Heart left ventricle (tissue), 13 donors: ENCODE measurements around the gene RNF43.

Experiments
- POLR2A ChIP-seq, 2 donors: fragments of 450-650 bp; IDR thresholded peaks; one replicate each; pipeline ENCODE4 v1.6.1; 2017; ENCODE audit warnings: antibody characterized with exemption in 2 of 2, mild to moderate bottlenecking in 2 of 2, moderate library complexity in 2 of 2
- TF ChIP-seq, protein P1 (sequence below), 12 donors: fragments of 200-600 bp; sonication (generic) in 4 of 12; IDR thresholded peaks; one replicate each; pipeline versions ENCODE4 v1.5.0 to v1.8.0; 2018 to 2022; ENCODE audit warnings: antibody characterized with exemption in 12 of 12, mild to moderate bottlenecking in 5 of 12
- donor health status: ischemic (EF 13 %, LVEDD 7.1; RV severe dilation, severe dysfunction).
- donor health status: DM: no; HTN: yes; CAD: no.
- donor health status: DM: no; HTN: no; CAD: no.
- donor health status: ischemic (EF 25% LVEDD 6.9; RV normal size, moderate dysfunction).
- donor health status: ischemic (EF 25% LVEDD 5.7; RV mildly dilated, moderate dysfunction).
- donor health status: ischemic (EF 35%, LVEDD 5.7; RV mildly dilated, moderate dysfunction).
- donor health status: nonischemic (EF 11% LVEDD 7.7; RV severe dilation, severe dysfunction).
- donor health status: DM: yes; HTN: yes; CAD: no.
- donor health status: PGD.
- donor health status: ischemic (EF 29% LVEDD 5.4; RV normal size, mild dysfunction).
- donor health status: nonischemic (EF 23%, LVEDD 6.1; RV moderate dilation, normal function).

DNA sequence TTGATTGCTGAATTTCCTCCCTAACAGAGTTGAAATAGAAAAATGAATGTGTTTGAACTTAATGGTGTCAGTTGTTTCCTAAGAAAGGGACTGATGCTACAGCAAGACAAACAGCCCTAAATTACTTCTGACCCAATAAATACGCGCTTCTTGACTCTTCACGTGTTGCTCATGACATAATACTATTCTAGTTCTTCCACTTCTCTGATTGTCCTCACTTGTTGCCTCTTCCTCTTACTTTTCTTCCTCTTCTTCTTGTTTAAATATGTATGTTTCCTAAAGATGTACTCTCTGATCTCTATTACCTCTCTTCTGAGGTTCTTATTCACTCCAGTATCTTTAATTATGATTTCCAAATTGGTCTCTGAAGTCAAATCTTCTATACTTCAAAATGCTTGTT lies 32.4 kb downstream of the RNF43 start:
- TF ChIP-seq, protein P1, sequence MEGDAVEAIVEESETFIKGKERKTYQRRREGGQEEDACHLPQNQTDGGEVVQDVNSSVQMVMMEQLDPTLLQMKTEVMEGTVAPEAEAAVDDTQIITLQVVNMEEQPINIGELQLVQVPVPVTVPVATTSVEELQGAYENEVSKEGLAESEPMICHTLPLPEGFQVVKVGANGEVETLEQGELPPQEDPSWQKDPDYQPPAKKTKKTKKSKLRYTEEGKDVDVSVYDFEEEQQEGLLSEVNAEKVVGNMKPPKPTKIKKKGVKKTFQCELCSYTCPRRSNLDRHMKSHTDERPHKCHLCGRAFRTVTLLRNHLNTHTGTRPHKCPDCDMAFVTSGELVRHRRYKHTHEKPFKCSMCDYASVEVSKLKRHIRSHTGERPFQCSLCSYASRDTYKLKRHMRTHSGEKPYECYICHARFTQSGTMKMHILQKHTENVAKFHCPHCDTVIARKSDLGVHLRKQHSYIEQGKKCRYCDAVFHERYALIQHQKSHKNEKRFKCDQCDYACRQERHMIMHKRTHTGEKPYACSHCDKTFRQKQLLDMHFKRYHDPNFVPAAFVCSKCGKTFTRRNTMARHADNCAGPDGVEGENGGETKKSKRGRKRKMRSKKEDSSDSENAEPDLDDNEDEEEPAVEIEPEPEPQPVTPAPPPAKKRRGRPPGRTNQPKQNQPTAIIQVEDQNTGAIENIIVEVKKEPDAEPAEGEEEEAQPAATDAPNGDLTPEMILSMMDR (IDR thresholded peaks at IDR 0.05) = no peak
- no peak for TF ChIP-seq POLR2A (IDR thresholded peaks at IDR 0.05)
